HG03103 (cell line): ENCODE data around the gene SLC25A26.
"Not testable (repeated sequence)": the region's sequence is repeated elsewhere in the genome, so short reads cannot be mapped to it uniquely, and the experiment has no call there.

Experiments used
- ATAC-seq: cut with Tn5 transposase; IDR thresholded peaks from one replicate; pipeline ENCODE4 v1.9.1; 2021; ENCODE audit warnings: low read depth; ENCODE audit not compliant: unreplicated experiment

The SLC25A26 gene

DNA sequence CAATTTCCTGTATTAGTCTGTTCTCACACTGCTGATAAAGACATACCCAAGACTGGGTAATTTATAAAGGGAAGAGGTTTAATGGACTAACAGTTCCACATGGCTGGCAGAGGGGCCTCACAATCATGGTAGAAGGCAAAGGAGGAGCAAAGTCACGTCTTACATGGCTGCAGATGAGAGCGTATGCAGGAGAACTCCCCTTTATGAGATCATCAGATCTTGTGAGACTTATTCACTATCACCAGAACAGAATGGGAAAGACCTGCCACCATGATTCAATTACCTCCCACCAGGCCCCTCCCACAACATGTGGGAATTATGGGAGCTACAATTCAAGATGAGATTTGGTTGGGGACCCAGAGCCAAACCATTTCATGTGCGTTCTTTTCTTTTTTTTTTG is 5.3 kb downstream of the SLC25A26 start:
- ATAC-seq = not testable (repeated sequence)

DNA sequence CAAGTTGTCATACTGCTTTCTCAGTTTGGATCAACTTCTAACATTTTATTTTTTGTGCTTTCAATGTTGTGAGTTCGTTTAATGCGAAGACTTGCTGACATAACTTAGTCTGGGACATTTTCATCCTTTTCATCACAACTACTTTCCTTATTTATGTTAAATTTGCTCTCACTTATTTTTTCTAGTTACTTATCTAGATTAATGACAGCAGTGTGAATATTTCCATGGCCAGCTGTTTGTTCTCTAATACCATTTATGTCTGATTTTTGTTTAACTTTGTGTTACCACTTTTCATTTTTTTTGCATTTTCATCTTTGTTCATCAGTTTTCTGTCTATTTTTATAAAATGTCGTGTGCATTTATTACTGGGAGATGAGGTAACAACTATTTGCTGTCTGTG is 6.2 kb downstream of the SLC25A26 start:
- no peak for ATAC-seq

- ATAC-seq = no peak
These were observed 7.1 kb downstream of the SLC25A26 start for GRCh38 chr3:66227915-66228314.

- no peak for ATAC-seq
These were observed 7.9 kb downstream of the SLC25A26 start for GRCh38 chr3:66228707-66229106.

- no peak for ATAC-seq
These were observed 9.1 kb downstream of the SLC25A26 start for GRCh38 chr3:66229931-66230330.

DNA sequence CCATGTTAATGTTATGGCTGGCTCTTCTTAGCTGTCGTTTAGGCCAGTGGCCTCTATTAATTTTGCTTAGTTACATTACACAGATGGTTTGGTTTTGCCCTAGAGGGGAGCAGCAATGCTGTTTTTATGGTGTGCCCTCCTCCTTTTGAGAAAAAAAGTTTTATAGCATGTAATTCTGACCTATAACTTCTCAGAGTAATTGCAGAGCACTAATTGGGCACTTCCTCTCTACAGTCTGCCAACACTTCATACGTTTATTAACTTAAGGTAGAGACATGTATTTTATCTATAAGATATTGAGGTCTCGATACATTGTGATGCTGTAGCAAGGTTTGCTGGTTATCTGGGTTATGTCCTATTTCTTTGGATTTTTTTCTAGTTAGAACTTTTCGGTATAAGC is 12.2 kb downstream of the SLC25A26 start:
- no peak for ATAC-seq

DNA sequence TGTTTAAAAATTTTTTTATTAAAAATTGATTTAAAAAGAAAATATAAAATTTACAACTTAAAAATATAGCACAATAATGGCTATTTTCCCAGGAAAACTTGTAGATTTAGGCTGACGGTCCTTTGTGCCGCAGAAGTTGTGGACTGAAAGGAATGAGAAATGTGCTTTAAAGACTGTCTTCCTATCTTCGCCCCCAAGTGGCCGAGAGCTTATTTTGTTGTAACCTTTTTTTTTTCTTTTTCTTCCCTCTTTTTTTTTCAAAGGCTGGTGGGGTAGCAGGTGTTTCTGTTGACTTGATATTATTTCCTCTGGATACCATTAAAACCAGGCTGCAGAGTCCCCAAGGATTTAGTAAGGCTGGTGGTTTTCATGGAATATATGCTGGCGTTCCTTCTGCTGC is 15.5 kb downstream of the SLC25A26 start:
- ATAC-seq = no peak

GRCh38 chr3:66237552-66237951 is 16.8 kb downstream of the SLC25A26 start:
- no peak for ATAC-seq

DNA sequence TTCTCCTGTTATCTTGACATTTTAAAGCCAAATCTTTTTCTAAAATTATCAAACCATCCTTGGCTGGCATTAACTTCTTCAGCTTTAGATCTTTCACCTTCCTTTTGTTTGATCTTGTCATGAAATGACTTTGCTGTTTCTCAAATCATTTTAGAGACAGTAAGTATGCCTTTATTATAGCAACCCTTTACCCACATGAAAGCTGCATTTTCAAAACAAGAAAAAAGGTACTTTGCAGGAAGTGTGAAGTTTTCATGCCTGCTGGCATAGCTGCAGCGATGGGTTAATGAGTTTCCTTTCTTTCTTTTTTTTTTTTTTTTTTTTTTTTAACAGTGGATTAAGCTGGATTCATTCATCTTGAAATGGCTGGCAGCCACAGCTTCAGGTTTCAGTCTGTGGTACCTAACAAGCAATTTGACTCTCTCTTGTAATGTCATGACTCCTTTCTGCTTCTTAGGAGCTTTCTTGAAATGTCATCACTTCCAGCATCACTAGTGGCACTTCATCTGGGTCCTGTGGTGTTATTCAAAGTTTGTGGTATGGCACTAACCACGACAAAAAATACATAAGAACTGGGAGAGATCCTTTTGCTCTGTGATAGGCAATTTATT is 18.8 kb downstream of the SLC25A26 start:
- no peak for ATAC-seq

DNA sequence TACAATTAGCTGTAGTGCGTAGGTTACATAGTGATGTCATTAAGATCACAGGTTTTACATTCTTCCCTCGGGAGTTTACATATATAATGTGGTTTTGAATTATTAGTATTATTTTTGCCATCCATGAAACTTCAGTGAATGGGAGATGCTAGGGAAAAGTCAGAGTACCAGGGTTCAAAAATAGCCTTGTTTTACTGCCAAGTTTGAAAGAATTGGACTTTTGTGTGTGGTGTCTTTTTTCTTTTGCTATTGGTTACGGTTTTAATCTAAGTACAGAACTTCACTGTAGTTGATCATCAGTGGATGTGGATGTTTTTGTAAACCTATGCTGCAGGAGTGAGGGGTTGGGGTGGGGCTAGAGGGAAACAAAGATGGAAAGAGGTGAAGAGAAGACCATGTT is 20.7 kb downstream of the SLC25A26 start:
- ATAC-seq = no peak

GRCh38 chr3:66242788-66243464 is 22.1 kb downstream of the SLC25A26 start:
- ATAC-seq = no peak

- no peak for ATAC-seq
These were observed 27.8 kb downstream of the SLC25A26 start for GRCh38 chr3:66248641-66249040.

GRCh38 chr3:66253790-66254620 is 33.2 kb downstream of the SLC25A26 start:
- ATAC-seq = no peak

- ATAC-seq = no peak
These were observed 35.1 kb downstream of the SLC25A26 start for GRCh38 chr3:66255865-66256264.

DNA sequence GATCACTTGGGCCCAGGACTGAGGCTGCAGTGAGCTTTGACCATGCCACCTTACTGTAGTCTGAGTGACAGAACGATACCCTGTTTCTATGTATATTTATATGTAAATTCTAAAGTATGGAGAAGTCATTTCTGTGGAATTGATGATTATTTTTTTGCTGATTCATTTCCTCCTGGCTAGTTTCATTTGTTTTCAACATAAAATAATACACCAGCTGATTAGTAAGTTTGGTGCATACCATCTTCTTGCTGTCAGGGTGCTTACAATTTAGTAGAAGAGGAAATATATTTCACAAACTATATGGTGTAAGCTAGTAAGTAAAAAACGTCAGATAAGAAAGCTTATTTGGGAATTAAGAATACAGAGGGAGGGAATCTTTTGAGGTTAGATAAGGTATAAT is 36.0 kb downstream of the SLC25A26 start:
- ATAC-seq = no peak

DNA sequence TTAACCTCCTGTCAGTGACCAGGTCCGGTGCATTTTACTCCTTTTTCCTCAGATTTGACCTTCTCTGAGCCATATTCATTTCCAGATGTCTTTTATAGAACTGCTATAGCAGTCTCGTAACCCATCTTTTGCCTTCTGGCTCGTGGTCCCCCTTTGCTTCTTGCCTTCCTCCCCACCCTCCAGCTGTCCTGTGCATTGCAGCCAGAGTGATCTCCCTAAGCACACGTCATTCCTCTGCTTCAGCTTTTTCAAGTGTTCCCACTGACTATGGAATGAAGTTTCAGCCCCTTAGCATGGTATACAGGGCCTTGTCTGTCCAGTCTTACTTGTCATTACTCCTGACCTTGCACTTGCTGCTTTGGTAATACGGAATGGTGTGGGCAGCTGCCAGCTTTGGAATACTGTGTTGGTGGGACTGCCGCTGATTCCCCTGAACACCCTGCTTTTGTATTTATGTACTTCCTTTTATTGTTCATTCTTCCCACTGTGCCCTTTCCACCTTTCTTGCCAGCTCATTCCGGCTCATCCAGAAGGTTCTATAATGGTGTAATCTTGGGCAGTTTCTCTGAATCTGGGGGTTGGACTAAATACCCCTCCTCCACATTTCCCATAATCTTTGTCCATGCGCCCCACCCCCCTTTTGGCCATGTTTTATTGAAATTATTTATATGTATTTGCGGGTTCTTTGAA is 38.9 kb downstream of the SLC25A26 start:
- no peak for ATAC-seq

DNA sequence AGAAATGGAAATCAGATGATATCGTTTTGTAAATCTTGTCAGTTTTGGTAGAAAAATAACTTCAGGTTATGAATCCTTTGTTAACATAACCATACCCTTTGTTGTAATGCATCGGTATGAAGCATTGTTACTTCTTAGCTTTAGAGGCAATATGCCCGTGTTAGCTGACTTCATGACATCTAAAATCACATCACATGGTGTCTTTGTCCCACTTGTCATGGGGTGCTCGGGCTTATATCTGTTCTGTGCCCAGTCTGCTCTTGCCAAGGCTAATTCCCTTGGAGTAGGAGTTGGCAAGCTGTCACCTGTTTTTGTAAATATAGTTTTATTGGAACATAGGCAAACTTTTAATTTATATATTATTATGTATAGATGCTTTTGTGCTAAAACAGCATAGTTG is 39.6 kb downstream of the SLC25A26 start:
- ATAC-seq = no peak

GRCh38 chr3:66261355-66261754 is 40.6 kb downstream of the SLC25A26 start:
- ATAC-seq = no peak

DNA sequence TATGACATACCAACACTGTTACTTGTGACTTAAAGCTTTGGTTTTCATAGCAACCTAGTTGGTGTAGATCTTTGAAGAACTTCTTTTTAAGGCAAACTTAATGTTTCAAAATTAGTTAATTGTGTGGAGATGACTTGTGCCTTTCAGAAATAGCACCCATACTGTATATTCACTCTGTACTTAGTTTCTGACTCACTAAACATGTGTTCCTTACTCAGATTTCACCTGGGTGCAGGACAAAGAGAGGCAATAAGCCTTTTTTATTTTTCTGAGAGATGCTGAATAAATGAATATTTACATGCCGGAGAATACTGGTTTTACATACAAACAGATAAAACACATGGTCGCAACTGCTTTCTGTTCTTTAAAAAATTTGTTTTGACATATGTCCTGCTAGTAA is 44.8 kb downstream of the SLC25A26 start:
- ATAC-seq = no peak

DNA sequence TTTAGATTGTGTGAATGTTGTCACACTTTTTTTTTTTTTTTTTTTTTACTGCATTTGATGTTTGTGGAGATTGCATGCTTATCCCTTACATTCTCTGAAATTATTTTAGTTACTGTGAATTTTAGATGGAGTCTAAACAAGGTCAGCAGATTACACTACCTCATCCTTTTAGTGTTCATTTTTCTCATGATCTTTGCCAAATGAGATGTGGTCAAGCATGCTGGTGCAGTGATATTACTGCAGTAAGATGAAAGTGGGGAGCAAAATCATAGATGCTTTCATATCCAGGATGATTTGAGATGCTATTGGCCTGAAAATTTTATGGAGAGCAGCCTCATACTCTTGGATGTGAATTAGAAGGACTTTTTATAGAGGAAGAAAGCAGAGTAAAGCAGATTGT is 45.8 kb downstream of the SLC25A26 start:
- ATAC-seq = no peak

DNA sequence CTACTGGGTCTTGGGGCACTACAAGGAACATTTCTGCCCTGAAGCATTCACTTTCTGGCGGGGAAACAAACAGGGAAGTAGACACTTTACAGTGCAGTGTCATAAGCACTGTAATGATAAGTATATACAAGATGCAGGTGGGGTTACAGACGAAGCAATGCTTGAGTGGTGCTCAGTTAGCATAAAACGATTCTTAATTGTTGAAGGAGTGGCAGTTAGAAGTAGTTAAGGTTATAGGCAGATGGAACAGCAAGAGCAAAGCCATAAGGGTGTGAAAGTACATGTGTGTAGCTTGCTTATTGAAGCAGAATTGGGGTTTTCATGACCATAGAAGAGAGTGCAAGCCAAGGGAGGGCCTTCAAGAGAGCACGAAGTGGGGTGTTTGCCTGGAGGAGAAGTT is 46.2 kb downstream of the SLC25A26 start:
- ATAC-seq = peak; percentile 69
